Kasumi-1 (cell line): Measurements from ENCODE around the gene COL4A6.
A peak's percentile ranks its signal among the peaks of the same experiment; 100 is the strongest.

Experiments
- DNase-seq, 2 experiments: peaks; one replicate each; lab custom pipeline; 2025; lab: John Stamatoyannopoulos, UW

The COL4A6 gene

GRCh38 chrX:108331126-108331909, 106.9 kb downstream of the COL4A6 start:
- DNase-seq, result no peak

- DNase-seq, result no peak
Observed at GRCh38 chrX:108323751-108324150, 114.5 kb downstream of the COL4A6 start.

GRCh38 chrX:108322234-108322633, 116.0 kb downstream of the COL4A6 start:
- DNase-seq, result peak; percentile 62 to 65

- DNase-seq, result no peak
Observed at GRCh38 chrX:108316456-108316855, 121.8 kb downstream of the COL4A6 start.

- DNase-seq, result no peak
Observed at GRCh38 chrX:108313669-108314068, 124.6 kb downstream of the COL4A6 start.

- peak; percentile 57 for DNase-seq
Observed at GRCh38 chrX:108312957-108313356, 125.3 kb downstream of the COL4A6 start.

GRCh38 chrX:108312011-108312410, 126.2 kb downstream of the COL4A6 start:
- DNase-seq, result no peak

- no peak for DNase-seq
Observed at GRCh38 chrX:108310506-108310905, 127.7 kb downstream of the COL4A6 start.

- DNase-seq, result no peak
Observed at GRCh38 chrX:108309144-108309543, 129.1 kb downstream of the COL4A6 start.

- DNase-seq, result no peak
Observed at GRCh38 chrX:108307132-108308085, 130.8 kb downstream of the COL4A6 start.

- DNase-seq, result no peak
Observed at GRCh38 chrX:108306086-108306485, 132.1 kb downstream of the COL4A6 start.

GRCh38 chrX:108304757-108305156, 133.5 kb downstream of the COL4A6 start:
- DNase-seq, result no peak

- DNase-seq, result peak; percentile 26 to 62
Observed at GRCh38 chrX:108304210-108304609, 134.0 kb downstream of the COL4A6 start.

GRCh38 chrX:108303682-108304081, 134.5 kb downstream of the COL4A6 start:
- no peak for DNase-seq

GRCh38 chrX:108299704-108300103, 138.5 kb downstream of the COL4A6 start:
- DNase-seq, result no peak

GRCh38 chrX:108299101-108299591, 139.1 kb downstream of the COL4A6 start:
- DNase-seq, result no peak

- no peak for DNase-seq
Observed at GRCh38 chrX:108298165-108298602, 140.0 kb downstream of the COL4A6 start.

GRCh38 chrX:108297290-108297689, 140.9 kb downstream of the COL4A6 start:
- DNase-seq, result no peak

- no peak for DNase-seq
Observed at GRCh38 chrX:108292053-108292452, 146.2 kb downstream of the COL4A6 start.

GRCh38 chrX:108285918-108286317, 152.3 kb downstream of the COL4A6 start:
- no peak for DNase-seq

GRCh38 chrX:108285356-108285755, 152.9 kb downstream of the COL4A6 start:
- peak; percentile 3 to 23 for DNase-seq

GRCh38 chrX:108275732-108276131, 162.5 kb downstream of the COL4A6 start:
- DNase-seq, result no peak

GRCh38 chrX:108271397-108271787, 166.8 kb downstream of the COL4A6 start:
- DNase-seq, result no peak
